HepG2 (cell line): ENCODE data around the gene TNP2. TPM values are rescaled to one million over a fixed set of nuclear protein-coding genes. Genes with fewer than 3 reads are reported as not detected.

ENCODE experiments used
- ARID4A ChIP-seq: sonication (generic); formaldehyde crosslinking; IDR thresholded peaks from 2 replicates; pipeline ENCODE4 v1.5.0; 2020; ENCODE audit warnings: mild to moderate bottlenecking, missing genetic modification reagents, borderline replicate concordance
- EHMT2 ChIP-seq: fragments of 200-600 bp; sonication (generic); IDR thresholded peaks from 2 replicates; pipeline ENCODE4 v1.7.0; 2017; ENCODE audit warnings: antibody characterized with exemption, low read depth, low read length, borderline replicate concordance
- GLI4 ChIP-seq: sonication (generic); formaldehyde crosslinking; IDR thresholded peaks from 2 replicates; pipeline ENCODE4 v1.5.1; 2020; ENCODE audit warnings: missing genetic modification reagents, mild to moderate bottlenecking, moderate library complexity, borderline replicate concordance
- HDAC2 ChIP-seq: sonication (generic); formaldehyde crosslinking; IDR thresholded peaks from 2 replicates; pipeline ENCODE4 v1.4.0; 2020; ENCODE audit warnings: missing genetic modification reagents
- HNF4A ChIP-seq: sonication (generic); formaldehyde crosslinking; IDR thresholded peaks from 2 replicates; pipeline ENCODE4 v1.4.0; 2020; ENCODE audit warnings: missing genetic modification reagents
- HOXA5 ChIP-seq: sonication (generic); formaldehyde crosslinking; IDR thresholded peaks from 2 replicates; pipeline ENCODE4 v1.4.0; 2020; ENCODE audit warnings: missing genetic modification reagents
- MXD1 ChIP-seq: sonication (generic); formaldehyde crosslinking; IDR thresholded peaks from 2 replicates; pipeline ENCODE4 v1.4.0; 2020; ENCODE audit warnings: mild to moderate bottlenecking, missing genetic modification reagents
- MXD3 ChIP-seq: IDR thresholded peaks from 2 replicates; pipeline ENCODE4 v1.6.1; 2016; ENCODE audit warnings: mild to moderate bottlenecking, missing biosample characterization, missing genetic modification reagents
- NFRKB ChIP-seq: fragments of 450-650 bp; IDR thresholded peaks from 2 replicates; pipeline ENCODE4 v1.6.1; 2017
- PHF21A ChIP-seq: sonication (generic); formaldehyde crosslinking; IDR thresholded peaks from 2 replicates; pipeline ENCODE4 v1.5.0; 2020; ENCODE audit warnings: mild to moderate bottlenecking, missing genetic modification reagents
- PHF5A ChIP-seq: IDR thresholded peaks from one replicate; pipeline ENCODE4 v1.6.1; 2018; ENCODE audit warnings: low read depth, missing genetic modification reagents; ENCODE audit not compliant: unreplicated experiment
- PRPF4 ChIP-seq: fragments of 200-400 bp; formaldehyde crosslinking; IDR thresholded peaks from 2 replicates; pipeline ENCODE4 v1.6.1; 2016; ENCODE audit warnings: low read length, low read depth; ENCODE audit not compliant: poor library complexity, severe bottlenecking
- RBAK ChIP-seq: sonication (generic); formaldehyde crosslinking; IDR thresholded peaks from 2 replicates; pipeline ENCODE4 v1.5.1; 2020; ENCODE audit warnings: mild to moderate bottlenecking, missing genetic modification reagents
- TAF1 ChIP-seq: sonication (generic); formaldehyde crosslinking; IDR thresholded peaks from 2 replicates; pipeline ENCODE4 v1.4.0; 2020; ENCODE audit warnings: missing genetic modification reagents
- TOPORS ChIP-seq: sonication (generic); formaldehyde crosslinking; IDR thresholded peaks from 2 replicates; pipeline ENCODE4 v1.8.0; 2023; ENCODE audit warnings: mild to moderate bottlenecking, missing genetic modification reagents
- ZBTB20 ChIP-seq: sonication (generic); formaldehyde crosslinking; IDR thresholded peaks from 2 replicates; pipeline ENCODE4 v1.8.1; 2023; ENCODE audit warnings: missing genetic modification reagents, low read depth, mild to moderate bottlenecking, borderline replicate concordance
- ZBTB21 ChIP-seq: sonication (generic); formaldehyde crosslinking; IDR thresholded peaks from 2 replicates; pipeline ENCODE4 v1.4.0; 2020; ENCODE audit warnings: missing genetic modification reagents
- ZKSCAN1 ChIP-seq: fragments of 150-350 bp; IDR thresholded peaks from 2 replicates; pipeline ENCODE4 v1.6.1; 2014; ENCODE audit warnings: low read length
- ZNF382 ChIP-seq: sonication (generic); formaldehyde crosslinking; IDR thresholded peaks from 2 replicates; pipeline ENCODE4 v1.5.0; 2020; ENCODE audit warnings: missing genetic modification reagents, mild to moderate bottlenecking, borderline replicate concordance
- ZNF691 ChIP-seq: sonication (generic); formaldehyde crosslinking; IDR thresholded peaks from 2 replicates; pipeline ENCODE4 v1.4.0; 2020; ENCODE audit warnings: missing genetic modification reagents, low read depth, mild to moderate bottlenecking, borderline replicate concordance
- polyA plus RNA-seq, 8 experiments: library from polyadenylated mRNA; depleted of rRNA in 3 of 8; stranded (reverse) in 7 of 8; unstranded in 1 of 8; fragments of >200 nt; fragmentation: Illumina TruSeq in 4 of 8; extraction: Trizol in 4 of 8; gene quantifications; 2 replicates each; pipeline versions ENCODE4 v1.2.1 to v1.2.3, GENCODE V29; 2011 to 2016; ENCODE audit warnings: low read depth in 4 of 8, missing spikeins in 1 of 8, mixed read lengths in 1 of 8; ENCODE audit not compliant: insufficient read depth in 1 of 8
- total RNA-seq, 5 experiments: library from RNA; depleted of rRNA; stranded (reverse); fragments of >200 nt; fragmentation: Illumina TruSeq; extraction: Trizol; gene quantifications; 2 replicates each; pipeline ENCODE4 v1.2.3, GENCODE V29; 2016; ENCODE audit warnings: low read depth in 1 of 5

The TNP2 gene
- total and polyA plus RNA-seq, 2 of the 13 experiments (the other 11 are each of a cell fraction or from before 2014, with no cell fraction given): not detected

- TF ChIP-seq ARID4A (CRISPR knock-in tag) (no peak), HDAC2 (no peak), ZBTB21 (CRISPR knock-in tag) (no peak), TAF1 (CRISPR knock-in tag) (no peak; the same call in 1 of the 2 replicates), EHMT2 (no peak), PRPF4 (peak; percentile 85), TOPORS (CRISPR knock-in tag) (0 out of 2 replicates have a peak, but pooled peaks have one; percentile 1), GLI4 (CRISPR knock-in tag) (no peak; the same call in 1 of the 2 replicates), MXD3 (CRISPR knock-in tag) (0 out of 2 replicates have a peak, but pooled peaks have one; percentile 18), MXD1 (CRISPR knock-in tag) (no peak; the same call in 1 of the 2 replicates), RBAK (no peak), HOXA5 (CRISPR knock-in tag) (peak; percentile 30; the same call in 1 of the 2 replicates), NFRKB (no peak), ZNF382 (CRISPR knock-in tag) (no peak), HNF4A (CRISPR knock-in tag) (0 out of 2 replicates have a peak, but pooled peaks have one; percentile 19), ZBTB20 (peak; percentile 26; the same call in 1 of the 2 replicates), PHF21A (CRISPR knock-in tag) (no peak), ZKSCAN1 (no peak), PHF5A (CRISPR knock-in tag) (no peak), ZNF691 (no peak; the same call in 1 of the 2 replicates)
Measured at GRCh38 chr16:11254913-11255736, 14.0 kb downstream of the TNP2 start (continued).
